AG09319 (cell line): ENCODE data around the gene OR4X1.
"Not testable (repeated sequence)": the region's sequence is repeated elsewhere in the genome, so short reads cannot be mapped to it uniquely, and the experiment has no call there.

ENCODE experiments used
- DNase-seq: peaks from one replicate; pipeline ENCODE4 v3.0.0-alpha.2; 2010; ENCODE audit warnings: low read depth; ENCODE audit errors: extremely low read depth
- TF ChIP-seq, protein P1 (sequence below): IDR thresholded peaks from 2 replicates; pipeline ENCODE4 v1.5.1; 2011; ENCODE audit warnings: low read depth, mild to moderate bottlenecking, inconsistent platforms, low read length, moderate library complexity

OR4X1 gene

DNA sequence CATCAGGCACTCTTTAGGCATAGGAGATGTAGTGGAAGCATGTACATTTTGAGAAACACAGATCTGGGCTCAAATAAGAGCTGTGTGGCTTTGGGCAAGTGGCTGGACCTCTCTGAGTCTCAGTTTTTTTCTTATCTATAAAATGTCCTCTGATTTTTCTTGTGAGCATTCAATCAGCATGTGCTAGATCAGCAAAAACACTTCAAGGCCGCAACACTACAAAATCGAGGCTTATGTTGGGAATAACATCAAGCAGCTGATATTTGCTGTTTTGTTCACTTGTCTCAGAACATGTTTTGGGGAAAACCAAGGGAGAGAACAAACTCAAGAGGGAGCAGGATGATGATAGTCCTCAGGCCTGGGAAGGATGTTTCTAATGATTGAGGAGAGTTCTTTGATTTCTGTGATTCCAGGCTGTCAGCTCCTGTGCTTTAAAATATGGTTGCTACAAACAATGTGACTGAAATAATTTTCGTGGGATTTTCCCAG lies at the start of gene OR4X1:
Gene OR4X1, plus strand, starts transcription at position 439 of the 489 bp plus-strand sequence. Its CDS starts 0 bp downstream, at position 439.
- TF ChIP-seq, protein P1, sequence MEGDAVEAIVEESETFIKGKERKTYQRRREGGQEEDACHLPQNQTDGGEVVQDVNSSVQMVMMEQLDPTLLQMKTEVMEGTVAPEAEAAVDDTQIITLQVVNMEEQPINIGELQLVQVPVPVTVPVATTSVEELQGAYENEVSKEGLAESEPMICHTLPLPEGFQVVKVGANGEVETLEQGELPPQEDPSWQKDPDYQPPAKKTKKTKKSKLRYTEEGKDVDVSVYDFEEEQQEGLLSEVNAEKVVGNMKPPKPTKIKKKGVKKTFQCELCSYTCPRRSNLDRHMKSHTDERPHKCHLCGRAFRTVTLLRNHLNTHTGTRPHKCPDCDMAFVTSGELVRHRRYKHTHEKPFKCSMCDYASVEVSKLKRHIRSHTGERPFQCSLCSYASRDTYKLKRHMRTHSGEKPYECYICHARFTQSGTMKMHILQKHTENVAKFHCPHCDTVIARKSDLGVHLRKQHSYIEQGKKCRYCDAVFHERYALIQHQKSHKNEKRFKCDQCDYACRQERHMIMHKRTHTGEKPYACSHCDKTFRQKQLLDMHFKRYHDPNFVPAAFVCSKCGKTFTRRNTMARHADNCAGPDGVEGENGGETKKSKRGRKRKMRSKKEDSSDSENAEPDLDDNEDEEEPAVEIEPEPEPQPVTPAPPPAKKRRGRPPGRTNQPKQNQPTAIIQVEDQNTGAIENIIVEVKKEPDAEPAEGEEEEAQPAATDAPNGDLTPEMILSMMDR, result no peak
- DNase-seq, result no peak

GRCh38 chr11:48216510-48216909 lies 47.2 kb upstream of the OR4X1 start, which contains the start of gene OR4B1:
TSS of gene OR4B1 (plus strand) at chr11:48216810. CDS start at chr11:48216810, 0 bp downstream.
- no peak for DNase-seq
- TF ChIP-seq, protein P1, result no peak

GRCh38 chr11:48228761-48229160 lies 34.9 kb upstream of the OR4X1 start:
- no peak for DNase-seq
- TF ChIP-seq, protein P1, result no peak

GRCh38 chr11:48230057-48230456 lies 33.6 kb upstream of the OR4X1 start:
- DNase-seq, result not testable (repeated sequence)

DNA sequence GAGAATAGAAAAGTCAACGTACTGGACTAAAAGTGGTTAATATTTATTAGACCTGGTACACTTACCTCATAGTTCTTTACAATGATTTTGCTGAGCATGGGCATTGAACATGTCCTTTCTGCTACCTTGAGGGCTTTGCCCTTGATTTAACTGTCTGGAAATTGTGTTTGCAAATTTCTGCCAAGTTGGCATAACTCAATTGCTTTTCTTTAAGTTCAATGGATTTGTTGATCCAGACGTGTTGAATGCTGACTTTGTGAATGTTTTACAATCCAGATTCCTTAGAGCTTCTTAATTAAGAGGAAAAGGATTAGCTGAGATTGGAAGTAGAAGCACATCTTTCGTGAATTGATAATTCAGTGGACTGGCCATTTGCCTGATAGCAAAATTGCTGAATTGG lies 25.9 kb upstream of the OR4X1 start:
- DNase-seq, result no peak

DNA sequence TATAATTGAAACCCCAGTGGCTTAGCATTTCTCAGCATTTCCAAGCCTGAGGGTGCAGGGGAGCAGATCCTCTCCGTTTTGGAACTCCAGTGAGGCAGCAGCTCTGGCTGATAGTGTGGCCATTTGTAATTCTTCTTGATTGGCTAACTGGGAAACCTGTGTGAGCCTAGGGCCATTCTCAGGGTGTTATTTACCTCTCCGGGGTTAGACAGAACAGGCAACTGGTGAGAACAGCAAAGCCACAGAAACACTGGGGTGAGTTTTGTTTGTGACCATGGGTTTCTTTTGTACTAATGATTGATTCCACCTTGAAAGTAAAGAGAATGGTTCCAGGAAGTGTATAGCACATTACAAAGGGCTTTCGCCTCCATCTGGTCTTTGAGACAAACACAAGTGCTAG lies 21.2 kb upstream of the OR4X1 start:
- no peak for DNase-seq
- TF ChIP-seq, protein P1, result no peak

More for the DNA sequence above, 25.9 kb upstream of the OR4X1 start:
- TF ChIP-seq, protein P1, result no peak

DNA sequence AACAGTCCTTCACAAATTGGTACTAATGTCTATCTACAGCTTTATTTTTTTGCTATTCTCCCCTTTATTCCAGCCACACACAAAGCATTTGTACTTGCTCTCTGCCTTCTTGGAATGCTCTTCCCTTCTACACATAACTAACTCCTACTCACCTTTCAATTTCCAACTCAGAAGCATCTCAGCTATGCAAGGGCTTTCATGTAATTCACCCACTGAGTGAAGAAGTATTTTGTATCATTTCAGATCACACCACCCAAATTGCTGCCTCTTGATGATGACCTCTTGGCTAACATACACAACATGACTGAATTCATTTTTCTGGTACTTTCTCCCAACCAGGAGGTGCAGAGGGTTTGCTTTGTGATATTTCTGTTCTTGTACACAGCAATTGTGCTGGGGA lies 18.9 kb upstream of the OR4X1 start, which contains the start of gene OR4X2:
Gene OR4X2, plus strand, starts transcription at position 301 of the 400 bp plus-strand sequence. Its CDS starts 0 bp downstream, at position 301.
- no peak for DNase-seq
- TF ChIP-seq, protein P1, result no peak

DNA sequence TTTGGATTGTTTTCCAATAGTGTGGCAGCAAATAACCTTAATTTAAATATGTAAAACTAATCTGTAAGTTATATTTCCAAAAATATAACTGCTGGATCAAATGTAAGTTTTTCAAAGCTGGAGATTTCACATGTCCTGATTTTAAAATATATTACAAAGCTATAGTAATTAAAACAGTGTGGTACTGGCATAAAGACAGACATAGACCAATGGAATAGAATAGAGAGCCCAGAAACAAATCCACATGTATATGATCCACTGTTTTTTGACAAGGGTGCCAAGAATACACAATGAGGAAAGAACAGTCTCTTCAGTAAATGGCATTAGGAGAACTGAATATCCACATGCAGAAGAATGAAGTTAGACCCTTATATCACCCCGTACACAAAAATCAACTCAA lies 14.8 kb upstream of the OR4X1 start:
- DNase-seq, result no peak

More for the DNA sequence above, 14.8 kb upstream of the OR4X1 start:
- TF ChIP-seq, protein P1, result no peak
